Sciatic nerve (tissue), 2 donors: ENCODE data around the gene BAIAP2L2. TPM values are rescaled to one million over a fixed set of nuclear protein-coding genes. Genes with fewer than 3 reads are reported as not detected.
"Not testable (repeated sequence)": the region's sequence is repeated elsewhere in the genome, so short reads cannot be mapped to it uniquely, and the experiment has no call there.

ENCODE experiments used
- ATAC-seq: fragments of 200-7000 bp; cut with Tn5 transposase; one replicate; pipeline ENCODE4 v1.9.1; 2020; ENCODE audit warnings: mild to moderate bottlenecking, moderate library complexity
- DNase-seq: peaks from one replicate; pipeline ENCODE4 v3.0.0-alpha.2; 2020; ENCODE audit warnings: low spot score
- intact Hi-C: fragments of 100-400 bp; cut with DNase I; formaldehyde crosslinking; loops from one replicate; pipeline ENCODE4 v1.14.2; 2022
- total RNA-seq: library from RNA; stranded (reverse); fragmentation: NEBNext Ultra II Directional; extraction: Animal tissue kit (Norgen Biotek cat#: 25700); gene quantifications from one replicate; pipeline ENCODE4 v1.2.1, GENCODE V29; 2021
- donor health status: DM: no; HTN: no; CAD: no.
- donor health status: DM: no; HTN: no; CAD: no.

Gene BAIAP2L2
- total RNA-seq, 1 donor from 2014 or later: 1.6 TPM

- intact Hi-C loops: no loop called here
- DNase-seq (no peak), ATAC-seq (peak; percentile 48)
Measured at GRCh38 chr22:38131399-38131798, 20.9 kb upstream of the BAIAP2L2 start.

- ATAC-seq (no peak), DNase-seq (no peak)
- intact Hi-C loops: no loop called here
Measured at GRCh38 chr22:38129856-38130255, 19.4 kb upstream of the BAIAP2L2 start.

- DNase-seq (no peak), ATAC-seq (peak; percentile 6)
- intact Hi-C loops: no loop called here
Measured at GRCh38 chr22:38129021-38129420, 18.5 kb upstream of the BAIAP2L2 start.

GRCh38 chr22:38127869-38128268, 17.4 kb upstream of the BAIAP2L2 start:
- no peak for DNase-seq
- intact Hi-C loops: no loop called here
- ATAC-seq: no peak

- DNase-seq (no peak), ATAC-seq (no peak)
- intact Hi-C loops: no loop called here
Measured at GRCh38 chr22:38126928-38127668, 16.6 kb upstream of the BAIAP2L2 start.

- DNase-seq (no peak), ATAC-seq (no peak)
- intact Hi-C loops: no loop called here
Measured at GRCh38 chr22:38125751-38126201, 15.3 kb upstream of the BAIAP2L2 start.

- no peak for DNase-seq
- intact Hi-C loops: no loop called here
- no peak for ATAC-seq
Measured at GRCh38 chr22:38125038-38125610, 14.6 kb upstream of the BAIAP2L2 start.

GRCh38 chr22:38124236-38124974, 13.9 kb upstream of the BAIAP2L2 start:
- DNase-seq (no peak), ATAC-seq (no peak)
- intact Hi-C loops: loop anchor here (5.0 kb wide), 1 partner anchor 203 kb away; no protein-coding TSS in a partner anchor

GRCh38 chr22:38122616-38123015, 12.1 kb upstream of the BAIAP2L2 start:
- DNase-seq (no peak), ATAC-seq (no peak)
- intact Hi-C loops: loop anchor here (5.0 kb wide), 1 partner anchor 205 kb away; no protein-coding TSS in a partner anchor

- intact Hi-C loops: loop anchor here (5.0 kb wide), 1 partner anchor 207 kb away; no protein-coding TSS in a partner anchor
- no peak for DNase-seq
- no peak for ATAC-seq
Measured at GRCh38 chr22:38120359-38121110, 10.1 kb upstream of the BAIAP2L2 start.

- ATAC-seq, DNase-seq: not testable (repeated sequence)
- intact Hi-C loops: loop anchor here (10.0 kb wide), 1 partner anchor 46 kb away; no protein-coding TSS in a partner anchor
Measured at GRCh38 chr22:38118747-38119146, 8.3 kb upstream of the BAIAP2L2 start.

- DNase-seq (no peak), ATAC-seq (no peak)
- intact Hi-C loops: loop anchor here (10.0 kb wide), 1 partner anchor 47 kb away; no protein-coding TSS in a partner anchor
Measured at GRCh38 chr22:38118182-38118581, 7.7 kb upstream of the BAIAP2L2 start.

- intact Hi-C loops: loop anchor here (10.0 kb wide), 1 partner anchor 47 kb away; no protein-coding TSS in a partner anchor
- not testable (repeated sequence) for DNase-seq, ATAC-seq
Measured at GRCh38 chr22:38117556-38117955, 7.1 kb upstream of the BAIAP2L2 start.

GRCh38 chr22:38115423-38116205, 5.1 kb upstream of the BAIAP2L2 start:
- DNase-seq (no peak), ATAC-seq (no peak)
- intact Hi-C loops: loop anchor here (10.0 kb wide), 1 partner anchor 49 kb away; no protein-coding TSS in a partner anchor

GRCh38 chr22:38114484-38115398, 4.3 kb upstream of the BAIAP2L2 start:
- ATAC-seq (peak; percentile 92), DNase-seq (peak; percentile 93)
- intact Hi-C loops: loop anchor here (10.0 kb wide), 1 partner anchor 50 kb away; no protein-coding TSS in a partner anchor

GRCh38 chr22:38112381-38112780, 1.9 kb upstream of the BAIAP2L2 start:
- intact Hi-C loops: loop anchor here (10.0 kb wide), 1 partner anchor 52 kb away; no protein-coding TSS in a partner anchor
- DNase-seq (no peak), ATAC-seq (no peak)

GRCh38 chr22:38111925-38112355, 1.5 kb upstream of the BAIAP2L2 start:
- no peak for DNase-seq
- ATAC-seq: no peak
- intact Hi-C loops: loop anchor here (10.0 kb wide), 1 partner anchor 53 kb away; no protein-coding TSS in a partner anchor
